ENCODE results near the gene CPB2.

The CPB2 gene

DNA sequence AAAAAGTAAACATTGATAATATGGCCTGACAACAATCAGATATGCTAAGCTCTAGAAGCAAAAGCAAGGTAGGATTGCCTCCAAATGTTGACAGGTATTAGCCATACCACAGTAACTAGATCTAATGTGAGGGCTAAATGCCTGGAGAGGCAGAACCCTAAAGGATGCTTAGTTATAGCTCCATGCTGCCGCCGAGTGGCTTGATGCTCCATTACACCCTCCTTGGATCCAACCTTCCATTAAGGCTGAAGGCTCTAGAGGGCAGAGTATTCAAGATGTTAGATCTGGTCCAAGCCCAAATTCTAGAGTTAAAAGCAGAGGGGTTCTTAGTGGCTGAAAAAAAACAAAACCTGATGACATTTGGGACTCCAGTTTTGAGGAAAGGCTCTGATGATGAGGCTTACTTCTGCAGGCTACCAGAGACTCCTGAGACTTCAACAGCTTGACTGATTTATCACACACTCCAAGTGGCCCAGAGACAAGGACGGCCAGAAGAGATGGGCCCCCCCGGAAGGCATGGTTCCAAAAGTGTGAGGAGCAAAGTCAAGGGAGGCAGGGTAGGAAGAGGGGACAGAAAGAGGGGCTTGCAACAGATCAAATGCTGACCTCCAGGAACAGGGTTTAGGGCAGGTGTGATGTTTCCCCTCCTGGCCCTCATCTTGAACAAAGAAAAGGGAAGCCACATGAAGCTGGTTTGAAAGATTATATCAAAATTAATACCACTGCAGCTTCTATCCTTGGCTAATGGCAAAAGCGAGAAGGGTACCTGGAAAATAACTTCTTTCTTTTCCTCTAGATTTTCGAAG lies 21.9 kb upstream of the CPB2 start:
- DNase-seq (ENCODE audit: low spot score): peak; percentile 30

GRCh38 chr13:46126056-46126455 lies 21.2 kb upstream of the CPB2 start:
- no peak for DNase-seq (ENCODE audit: low spot score)

DNA sequence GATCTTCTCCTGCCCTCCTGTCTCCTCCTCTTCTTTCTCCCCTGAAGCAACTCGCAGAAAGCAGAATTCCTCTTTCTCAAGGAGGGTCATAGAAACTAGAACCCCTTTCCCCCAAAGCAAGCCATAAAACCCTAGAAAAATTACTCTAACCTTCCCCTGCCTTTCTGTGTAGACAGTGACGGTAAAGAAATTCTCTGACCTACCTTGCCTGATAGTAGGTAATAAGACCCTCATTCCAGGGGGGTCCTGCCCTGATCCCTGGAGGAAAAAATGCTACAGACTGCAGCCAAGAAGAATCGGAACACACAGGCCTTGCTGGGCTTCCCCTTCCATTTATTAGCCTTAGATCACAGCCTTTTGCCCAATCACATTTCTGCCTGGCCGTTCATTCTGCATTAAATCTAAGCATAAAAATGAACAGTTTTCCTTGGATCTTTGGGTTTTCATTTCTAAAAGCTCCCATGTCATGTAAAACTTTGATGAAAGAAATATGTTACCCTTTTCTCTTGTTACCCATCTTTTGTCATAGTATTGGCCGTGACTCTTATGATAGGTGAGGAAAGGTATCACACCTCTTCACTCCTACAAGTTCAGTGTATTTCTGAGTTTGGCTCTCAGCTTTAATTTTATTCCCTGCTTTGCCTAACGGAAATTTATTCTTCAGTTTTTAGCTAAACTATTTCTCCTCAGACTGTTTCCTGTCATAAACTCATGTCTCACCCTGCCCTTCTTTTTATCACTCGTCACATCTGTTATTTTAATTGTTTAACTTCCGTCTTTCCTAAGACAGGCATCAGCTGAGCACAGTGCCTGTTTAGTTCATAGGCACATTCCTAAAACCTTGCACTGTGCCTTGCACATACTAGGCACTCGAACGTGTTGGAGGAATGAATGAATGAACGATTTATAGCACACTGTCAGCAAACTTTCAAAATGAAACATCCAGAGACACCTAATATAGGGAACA lies 20.4 kb upstream of the CPB2 start:
- DNase-seq (ENCODE audit: low spot score): no peak

DNA sequence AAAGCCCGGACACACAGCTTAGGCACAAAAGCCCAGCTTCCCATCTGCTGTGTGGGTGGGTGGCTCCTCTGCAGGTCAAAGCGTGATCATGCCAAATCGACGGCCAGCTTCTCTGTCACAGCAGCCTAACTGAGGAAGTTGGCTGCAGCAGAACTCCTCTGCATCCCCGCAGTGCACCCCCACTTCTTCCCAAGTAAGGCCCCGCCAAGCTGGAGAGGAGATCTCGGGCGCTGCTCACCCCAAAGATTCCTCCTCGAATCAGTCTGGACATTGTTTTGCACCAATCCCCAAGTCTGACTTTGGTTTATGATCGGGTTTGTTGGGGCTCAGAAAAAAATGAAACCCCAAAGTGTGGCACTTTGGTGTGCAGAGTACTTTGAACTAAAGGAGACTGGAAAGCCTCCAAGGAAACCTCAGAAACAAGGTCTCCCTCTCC lies 19.7 kb upstream of the CPB2 start:
- no peak for DNase-seq (ENCODE audit: low spot score)

DNA sequence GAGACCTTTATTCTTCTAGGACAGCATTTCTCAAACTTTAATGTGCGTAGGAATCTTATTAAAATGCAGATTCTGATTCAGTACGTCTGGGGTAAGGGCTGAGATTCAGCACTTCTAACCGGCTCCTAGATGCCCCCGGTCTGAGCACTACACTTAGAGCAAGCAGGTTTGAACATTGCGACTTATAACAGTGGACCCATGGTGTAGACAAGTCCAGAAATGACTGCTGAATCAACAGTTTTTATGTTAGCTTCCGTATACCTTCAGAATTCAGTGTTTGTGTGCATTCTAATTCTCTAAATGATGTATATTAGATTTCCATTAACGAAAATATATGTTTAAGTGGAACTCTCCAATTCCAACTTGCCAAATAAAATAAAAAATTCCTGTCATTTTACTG lies 17.5 kb upstream of the CPB2 start:
- no peak for DNase-seq (ENCODE audit: low spot score)

GRCh38 chr13:46121597-46122163 lies 16.8 kb upstream of the CPB2 start:
- DNase-seq (ENCODE audit: low spot score): no peak

GRCh38 chr13:46121033-46121432 lies 16.2 kb upstream of the CPB2 start:
- DNase-seq (ENCODE audit: low spot score): no peak

DNA sequence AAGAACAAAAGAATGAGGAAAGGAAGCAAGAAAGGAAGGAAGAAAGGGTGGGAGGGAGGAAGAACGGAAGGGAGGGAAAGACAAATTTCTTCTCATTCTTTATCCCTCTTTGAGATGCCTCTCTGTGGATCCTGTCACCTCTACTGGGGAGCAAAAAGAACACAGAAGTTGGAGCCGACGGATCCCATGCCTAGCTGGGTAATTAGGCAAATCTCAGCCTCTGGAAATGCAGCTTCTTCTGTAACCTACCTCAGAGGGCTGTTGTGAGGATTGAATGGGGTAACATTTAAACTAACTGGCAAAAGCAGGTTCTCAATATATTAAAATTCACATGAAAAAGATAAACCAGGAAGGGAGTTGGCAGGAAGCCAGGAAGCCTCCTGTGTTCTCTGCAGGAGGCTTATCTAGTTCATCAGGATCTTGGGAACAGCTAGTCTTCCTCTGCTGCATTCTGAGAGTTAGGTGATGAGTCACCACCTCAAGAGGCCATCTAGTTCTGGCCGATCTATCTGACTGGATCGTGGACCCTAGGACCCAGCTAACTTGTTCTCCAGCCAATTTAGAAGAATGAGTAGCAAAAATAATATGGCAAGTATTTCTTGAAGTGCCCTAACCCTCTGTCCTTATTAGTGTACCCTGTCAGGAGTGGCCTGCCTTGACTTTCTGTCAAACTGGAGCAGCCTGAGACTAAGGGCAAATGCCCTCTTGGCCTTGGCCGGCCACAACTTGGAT lies 15.2 kb upstream of the CPB2 start:
- no peak for DNase-seq (ENCODE audit: low spot score)

- no peak for DNase-seq (ENCODE audit: low spot score)
Measured at GRCh38 chr13:46116653-46117502, 12.0 kb upstream of the CPB2 start.

DNA sequence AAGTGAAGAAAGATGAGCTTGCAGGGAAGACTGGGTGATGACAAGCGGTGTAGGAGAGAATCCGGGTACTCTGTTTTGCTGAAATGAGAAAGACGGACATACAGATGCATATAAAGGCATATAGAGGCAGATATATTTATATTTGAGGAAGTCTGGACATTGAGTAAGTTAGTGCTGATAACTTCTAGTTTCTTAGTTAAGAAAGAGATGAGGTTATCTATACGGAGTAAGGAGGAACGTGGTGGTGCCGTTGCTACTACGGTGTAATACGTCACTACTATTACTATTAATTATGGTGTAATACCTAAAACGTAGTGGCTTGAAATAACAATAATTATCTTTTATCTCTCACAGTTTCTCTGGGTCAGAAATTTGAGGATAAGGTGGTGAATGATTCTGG lies 9.8 kb upstream of the CPB2 start:
- no peak for DNase-seq (ENCODE audit: low spot score)

DNA sequence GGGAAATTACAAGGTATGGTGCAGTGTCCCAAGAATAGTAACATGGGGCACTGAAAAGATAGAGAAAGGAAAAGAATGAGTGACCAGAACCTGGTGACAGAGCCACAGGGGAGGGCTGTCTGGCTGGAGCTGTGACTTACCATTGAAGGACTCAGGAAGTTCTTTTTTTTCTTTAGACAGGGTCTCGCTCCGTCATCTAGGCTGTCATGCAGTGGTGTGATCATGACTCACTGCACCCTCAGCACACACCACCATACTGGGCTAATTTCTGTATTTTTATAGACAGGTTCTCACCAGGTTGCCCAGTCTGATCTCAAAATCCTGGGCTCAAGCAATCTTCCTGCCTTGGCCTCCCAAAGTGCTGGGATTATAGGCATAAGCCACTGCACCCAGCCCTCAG lies 8.8 kb upstream of the CPB2 start:
- no peak for DNase-seq (ENCODE audit: low spot score)

- no peak for DNase-seq (ENCODE audit: low spot score)
Measured at GRCh38 chr13:46111151-46111550, 6.3 kb upstream of the CPB2 start.

GRCh38 chr13:46109451-46109850 lies 4.6 kb upstream of the CPB2 start:
- DNase-seq (ENCODE audit: low spot score): no peak

- no peak for DNase-seq (ENCODE audit: low spot score)
Measured at GRCh38 chr13:46106839-46107371, 2.1 kb upstream of the CPB2 start.

DNA sequence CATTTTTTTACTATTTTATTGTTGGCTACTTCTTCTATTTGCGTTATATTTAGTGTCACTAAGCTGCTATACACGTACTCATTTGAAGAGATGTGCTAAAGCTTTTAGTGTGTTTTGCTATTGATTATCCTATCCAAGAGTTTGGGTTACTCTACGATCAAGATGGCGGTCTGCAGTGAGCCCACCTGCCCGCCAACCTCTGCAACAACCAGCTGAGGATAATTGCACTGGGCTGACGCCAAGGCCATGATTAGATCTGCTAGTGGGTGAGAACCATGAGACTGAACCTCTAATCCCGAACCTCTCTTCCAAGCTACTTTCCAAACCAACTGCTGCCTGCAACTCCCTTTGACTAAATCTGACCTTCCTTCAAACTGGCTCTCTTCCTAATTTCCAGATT lies 1.8 kb downstream of the CPB2 start:
- no peak for DNase-seq (ENCODE audit: low spot score)

DNA sequence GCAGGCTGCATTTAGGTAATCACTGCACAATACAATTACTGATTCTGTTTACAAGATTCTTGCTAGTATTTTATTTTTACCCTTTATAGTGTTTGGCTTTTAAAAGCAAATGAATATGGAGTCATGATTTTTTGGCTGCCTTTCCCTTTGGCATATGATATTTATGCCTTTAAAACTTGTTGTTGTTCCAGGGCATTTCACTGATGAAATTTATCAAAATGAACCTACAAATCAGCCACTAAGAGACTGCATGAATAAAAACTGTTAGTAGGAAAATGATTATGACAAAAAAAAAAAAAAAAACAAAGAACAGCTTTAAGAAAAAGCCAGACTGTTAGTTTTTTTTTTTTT lies 2.6 kb downstream of the CPB2 start:
- no peak for DNase-seq (ENCODE audit: low spot score)

DNA sequence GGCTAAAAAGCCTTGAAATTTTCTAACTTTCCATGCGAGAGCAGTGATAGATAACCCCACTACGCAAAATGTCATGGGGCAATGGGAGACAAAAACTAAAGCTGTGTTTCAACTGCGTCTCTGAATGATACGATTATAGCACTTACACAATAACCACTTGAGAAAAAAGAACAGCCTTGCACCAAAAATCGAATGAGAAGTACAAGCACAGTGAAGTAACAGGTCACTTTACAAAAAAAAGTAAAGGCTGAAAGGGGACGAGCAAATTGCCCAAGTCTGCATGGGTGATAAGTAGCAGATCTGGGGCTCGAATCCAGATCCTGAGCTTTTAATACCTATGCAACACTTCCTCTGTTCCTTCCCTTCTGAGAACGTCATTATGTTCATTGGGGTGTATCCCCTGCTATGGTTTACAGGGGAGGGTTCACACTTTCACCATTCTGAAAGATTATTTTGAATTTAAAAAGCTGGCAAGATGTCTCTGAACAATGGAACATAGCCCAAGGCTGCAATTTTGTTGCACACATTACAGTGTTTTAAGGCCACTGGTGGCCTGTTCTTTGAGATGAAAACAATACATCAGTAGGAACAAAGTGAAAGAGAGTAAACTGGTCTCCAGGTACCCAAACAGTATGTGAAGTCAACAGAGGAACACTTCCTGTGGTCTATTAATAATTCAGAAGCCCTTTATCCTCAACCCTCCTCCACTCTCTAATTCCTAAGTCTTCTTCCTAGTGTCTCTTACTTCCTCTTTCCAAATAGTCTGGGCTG lies 3.2 kb downstream of the CPB2 start:
- DNase-seq (ENCODE audit: low spot score): no peak

DNA sequence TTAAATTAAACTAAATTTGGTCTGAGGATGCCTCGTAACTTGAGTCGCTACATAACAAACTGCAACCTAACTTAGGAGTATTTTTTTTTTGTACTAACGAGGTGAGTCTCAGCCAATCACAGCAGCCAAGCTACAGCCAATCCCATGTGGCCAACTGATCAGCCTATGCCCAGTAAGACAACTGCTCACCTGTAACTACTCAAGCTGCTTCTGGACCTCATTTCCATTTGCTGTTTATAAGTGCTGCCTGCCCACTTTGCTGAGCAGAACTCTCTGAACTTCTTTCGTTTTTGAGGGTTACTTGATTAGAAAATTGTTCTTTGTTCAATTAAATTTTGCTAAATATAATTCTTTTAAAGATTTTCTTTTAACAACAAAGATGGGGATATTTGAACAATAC lies 3.8 kb downstream of the CPB2 start:
- DNase-seq (ENCODE audit: low spot score): no peak

- DNase-seq (ENCODE audit: low spot score): no peak
Measured at GRCh38 chr13:46100191-46100815, 4.5 kb downstream of the CPB2 start.

DNA sequence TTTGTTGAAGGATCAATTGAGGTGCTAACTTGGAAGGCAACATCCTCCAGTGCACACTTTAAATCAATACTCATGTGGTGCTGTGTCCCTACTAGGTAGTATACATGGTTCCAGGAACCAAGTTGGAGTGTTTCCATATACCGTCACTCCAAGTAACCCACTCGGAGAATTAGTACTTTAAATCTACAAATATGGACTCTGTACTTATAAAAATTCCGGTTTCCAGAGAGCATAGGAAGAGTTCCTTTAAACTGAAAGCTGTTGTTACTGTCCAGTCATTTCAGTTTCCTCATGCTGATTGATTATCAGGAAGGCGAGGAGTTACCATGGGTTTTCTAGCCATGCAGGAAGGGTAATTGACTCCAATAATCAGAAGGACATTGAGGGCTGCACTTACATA lies 7.2 kb downstream of the CPB2 start:
- no peak for DNase-seq (ENCODE audit: low spot score)
